Stimulated activated CD4-positive, alpha-beta T cell treated with anti-CD3 and anti-CD28 coated beads, Interleukin-15, amount 100 ng/mL, for 24 hours (primary cell): ENCODE results near the gene SCARB1.

ENCODE experiments used
- DNase-seq: peaks from one replicate; pipeline ENCODE4 v3.0.0-alpha.2; 2020

The SCARB1 gene

GRCh38 chr12:124756760-124757159, 106.9 kb downstream of the SCARB1 start:
- DNase-seq: no peak

- no peak for DNase-seq
Measured at GRCh38 chr12:124756166-124756565, 107.5 kb downstream of the SCARB1 start.

GRCh38 chr12:124755801-124756148, 107.9 kb downstream of the SCARB1 start:
- no peak for DNase-seq

GRCh38 chr12:124754949-124755800, 108.5 kb downstream of the SCARB1 start:
- DNase-seq: no peak

- DNase-seq: no peak
Measured at GRCh38 chr12:124754491-124754890, 109.2 kb downstream of the SCARB1 start.

GRCh38 chr12:124753993-124754392, 109.7 kb downstream of the SCARB1 start:
- DNase-seq: no peak

- no peak for DNase-seq
Measured at GRCh38 chr12:124753228-124753591, 110.5 kb downstream of the SCARB1 start.

- DNase-seq: no peak
Measured at GRCh38 chr12:124752437-124753227, 111.0 kb downstream of the SCARB1 start.

- DNase-seq: no peak
Measured at GRCh38 chr12:124751654-124752355, 111.9 kb downstream of the SCARB1 start.

GRCh38 chr12:124750787-124751471, 112.7 kb downstream of the SCARB1 start:
- peak; percentile 21 for DNase-seq

- DNase-seq: no peak
Measured at GRCh38 chr12:124750149-124750656, 113.5 kb downstream of the SCARB1 start.

- no peak for DNase-seq
Measured at GRCh38 chr12:124749725-124750124, 113.9 kb downstream of the SCARB1 start.

- no peak for DNase-seq
Measured at GRCh38 chr12:124747426-124748161, 116.1 kb downstream of the SCARB1 start.

- DNase-seq: no peak
Measured at GRCh38 chr12:124746649-124747425, 116.8 kb downstream of the SCARB1 start.

GRCh38 chr12:124745891-124746570, 117.6 kb downstream of the SCARB1 start:
- peak; percentile 47 for DNase-seq

GRCh38 chr12:124745465-124745890, 118.2 kb downstream of the SCARB1 start:
- DNase-seq: no peak

GRCh38 chr12:124744659-124745464, 118.8 kb downstream of the SCARB1 start:
- peak; percentile 28 for DNase-seq

GRCh38 chr12:124744273-124744640, 119.4 kb downstream of the SCARB1 start:
- no peak for DNase-seq

- DNase-seq: no peak
Measured at GRCh38 chr12:124743479-124744272, 120.0 kb downstream of the SCARB1 start.
